CD4-positive, alpha-beta T cell treated with Interleukin-17A for 1 hour (primary cell): ENCODE measurements around the gene PTPN18.
"Not testable (repeated sequence)": the region's sequence is repeated elsewhere in the genome, so short reads cannot be mapped to it uniquely, and the experiment has no call there.

Experiments
- DNase-seq: peaks from one replicate; pipeline ENCODE4 v3.0.0-alpha.2; 2020

Gene PTPN18

GRCh38 chr2:130382313-130382917, 26.6 kb downstream of the PTPN18 start:
- DNase-seq = no peak

- DNase-seq = no peak
These were observed 29.9 kb downstream of the PTPN18 start for GRCh38 chr2:130385709-130386108.

- no peak for DNase-seq
These were observed 31.2 kb downstream of the PTPN18 start for GRCh38 chr2:130387071-130387400.

- no peak for DNase-seq
These were observed 31.9 kb downstream of the PTPN18 start for GRCh38 chr2:130387804-130388203.

- DNase-seq = no peak
These were observed 32.5 kb downstream of the PTPN18 start for GRCh38 chr2:130388221-130388907.

GRCh38 chr2:130389358-130389757, 33.5 kb downstream of the PTPN18 start:
- DNase-seq = no peak

GRCh38 chr2:130389783-130390182, 33.9 kb downstream of the PTPN18 start:
- DNase-seq = no peak

- no peak for DNase-seq
These were observed 34.7 kb downstream of the PTPN18 start for GRCh38 chr2:130390460-130391057.

GRCh38 chr2:130391058-130391871, 35.4 kb downstream of the PTPN18 start:
- DNase-seq = peak; percentile 60

GRCh38 chr2:130391872-130392670, 36.2 kb downstream of the PTPN18 start:
- no peak for DNase-seq

- no peak for DNase-seq
These were observed 37.6 kb downstream of the PTPN18 start for GRCh38 chr2:130393318-130393910.

GRCh38 chr2:130406280-130406679, 50.4 kb downstream of the PTPN18 start:
- not testable (repeated sequence) for DNase-seq

GRCh38 chr2:130416693-130417092, 60.8 kb downstream of the PTPN18 start:
- peak; percentile 17 for DNase-seq

GRCh38 chr2:130418845-130419244, 63.0 kb downstream of the PTPN18 start:
- not testable (repeated sequence) for DNase-seq
